ENCODE data around the gene NCOR1.
"Not testable (repeated sequence)": the region's sequence is repeated elsewhere in the genome, so short reads cannot be mapped to it uniquely, and the experiment has no call there.

The NCOR1 gene

DNA sequence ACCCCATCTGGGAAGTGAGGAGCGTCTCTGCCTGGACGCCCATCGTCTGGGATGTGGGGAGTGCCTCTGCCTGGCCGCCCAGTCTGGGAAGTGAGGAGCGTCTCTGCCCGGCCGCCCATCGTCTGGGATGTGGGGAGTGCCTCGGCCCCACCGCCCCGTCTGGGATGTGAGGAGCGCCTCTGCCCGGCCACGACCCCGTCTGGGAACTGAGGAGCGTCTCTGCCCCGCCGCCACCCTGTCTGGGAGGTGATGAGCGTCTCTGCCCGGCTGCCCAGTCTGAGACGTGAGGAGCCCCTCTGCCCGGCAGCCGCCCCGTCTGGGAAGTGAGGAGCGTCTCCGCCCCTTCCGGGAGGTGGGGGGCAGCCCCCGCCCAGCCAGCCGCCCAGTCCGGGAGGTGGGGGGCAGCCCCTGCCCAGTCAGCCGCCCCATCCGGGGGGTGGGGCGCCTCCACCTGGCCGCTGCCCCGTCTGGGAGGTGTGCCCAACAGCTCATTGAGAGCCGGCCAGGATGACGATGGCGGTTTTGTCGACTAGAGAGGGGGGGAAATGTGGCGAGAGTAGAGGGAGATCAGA, 69.9 kb downstream of the NCOR1 start:
- not testable (repeated sequence) for H2BK12ac ChIP-seq (ENCODE audit: low read length in 2 of 2); H3K14ac ChIP-seq (ENCODE audit: low read length in 2 of 2); H4K8ac ChIP-seq (ENCODE audit: low read length); H3K4me2 ChIP-seq (ENCODE audit: low read length, poor library complexity, severe bottlenecking); H3K4ac ChIP-seq (ENCODE audit: low read depth in 1 of 2, low read length in 2 of 2); H3K27ac ChIP-seq (ENCODE audit: low read length, poor library complexity, severe bottlenecking); H3K23ac ChIP-seq (ENCODE audit: low read length in 2 of 2); H3K4me1 ChIP-seq (ENCODE audit: control insufficient read depth, insufficient read depth, low read depth, low read length); H2BK15ac ChIP-seq (ENCODE audit: low read depth, poor library complexity, severe bottlenecking); H3K9ac ChIP-seq (ENCODE audit: low read length); H3K18ac ChIP-seq (ENCODE audit: low read depth in 1 of 2, low read length in 2 of 2); H3K9me3 ChIP-seq (ENCODE audit: control insufficient read depth, low read length); H3K4me3 ChIP-seq (ENCODE audit: insufficient read depth in 1 of 2, low read depth in 1 of 2, low read length in 2 of 2); H2AK5ac ChIP-seq (ENCODE audit: low read length, severe bottlenecking); H2BK120ac ChIP-seq (ENCODE audit: low read depth, low read length); DNase-seq; H4K91ac ChIP-seq (ENCODE audit: low read length); H2BK5ac ChIP-seq (ENCODE audit: low read depth, low read length, poor library complexity, severe bottlenecking); H2AFZ ChIP-seq (ENCODE audit: low read depth, low read length); H3K27me3 ChIP-seq (ENCODE audit: control insufficient read depth in 1 of 2, insufficient read depth in 1 of 2, low read length in 2 of 2)
- WGBS: 95% methylated on average over 32 of the region's 40 CpGs
- Histone ChIP-seq H3K79me1 (replicated peaks; ENCODE audit: low read length, poor library complexity, severe bottlenecking) (peaks cover 17% of the 10 kb centered on the region), H3K36me3 (ENCODE audit: control insufficient read depth in 1 of 2, insufficient read depth in 2 of 2, low read depth in 1 of 2, low read length in 2 of 2) (peaks cover 23 to 87% of the 10 kb centered on the region in 2 experiments)

DNA sequence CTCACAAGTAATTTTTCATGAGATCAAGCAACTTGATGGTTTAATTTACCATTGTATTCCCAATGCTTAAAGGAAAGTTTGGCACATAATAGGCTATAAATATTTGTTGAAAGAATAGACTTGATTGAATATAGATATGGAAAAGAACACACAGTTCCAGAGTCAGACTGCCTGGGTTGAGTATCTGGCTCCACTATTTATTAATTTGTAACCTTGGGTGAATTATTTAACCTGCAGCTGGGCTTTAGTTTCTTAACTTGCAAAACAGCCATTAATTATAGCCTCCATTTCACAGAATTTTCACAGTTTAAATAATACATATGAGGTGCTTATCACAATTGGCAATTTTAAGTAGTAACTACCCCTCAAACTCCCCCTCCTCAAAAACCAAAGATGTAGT, 73.6 kb downstream of the NCOR1 start:
- Histone ChIP-seq H3K4ac (ENCODE audit: low read depth in 1 of 2, low read length in 2 of 2) (no peak overlapping the region), H2BK5ac (ENCODE audit: low read depth, low read length, poor library complexity, severe bottlenecking) (no peak overlapping the region), H3K4me2 (ENCODE audit: low read length, poor library complexity, severe bottlenecking) (no peak overlapping the region), H3K27me3 (ENCODE audit: control insufficient read depth in 1 of 2, insufficient read depth in 1 of 2, low read length in 2 of 2) (no peaks in the 10 kb centered on the region), H4K8ac (ENCODE audit: low read length) (no peak overlapping the region), H2AFZ (ENCODE audit: low read depth, low read length) (no peak overlapping the region), H3K4me1 (ENCODE audit: control insufficient read depth, insufficient read depth, low read depth, low read length) (no peaks in the 10 kb centered on the region), H3K9me3 (ENCODE audit: control insufficient read depth, low read length) (no peaks in the 10 kb centered on the region), H2BK12ac (ENCODE audit: low read length in 2 of 2) (no peak overlapping the region), H2BK15ac (ENCODE audit: low read depth, poor library complexity, severe bottlenecking) (no peak overlapping the region), H3K27ac (ENCODE audit: low read length, poor library complexity, severe bottlenecking) (no peak overlapping the region), H3K36me3 (ENCODE audit: control insufficient read depth in 1 of 2, insufficient read depth in 2 of 2, low read depth in 1 of 2, low read length in 2 of 2) (peaks cover 24 to 88% of the 10 kb centered on the region in 2 experiments), H2BK120ac (ENCODE audit: low read depth, low read length) (no peak overlapping the region), H3K79me1 (replicated peaks; ENCODE audit: low read length, poor library complexity, severe bottlenecking) (peaks cover 16% of the 10 kb centered on the region), H3K14ac (ENCODE audit: low read length in 2 of 2) (no peak overlapping the region), H3K23ac (ENCODE audit: low read length in 2 of 2) (no peak overlapping the region), H3K18ac (ENCODE audit: low read depth in 1 of 2, low read length in 2 of 2) (no peak overlapping the region), H2AK5ac (ENCODE audit: low read length, severe bottlenecking) (no peak overlapping the region), H3K4me3 (ENCODE audit: insufficient read depth in 1 of 2, low read depth in 1 of 2, low read length in 2 of 2) (no peak overlapping the region), H3K9ac (ENCODE audit: low read length) (no peak overlapping the region), H4K91ac (ENCODE audit: low read length) (no peak overlapping the region)
- DNase-seq: no peak

DNA sequence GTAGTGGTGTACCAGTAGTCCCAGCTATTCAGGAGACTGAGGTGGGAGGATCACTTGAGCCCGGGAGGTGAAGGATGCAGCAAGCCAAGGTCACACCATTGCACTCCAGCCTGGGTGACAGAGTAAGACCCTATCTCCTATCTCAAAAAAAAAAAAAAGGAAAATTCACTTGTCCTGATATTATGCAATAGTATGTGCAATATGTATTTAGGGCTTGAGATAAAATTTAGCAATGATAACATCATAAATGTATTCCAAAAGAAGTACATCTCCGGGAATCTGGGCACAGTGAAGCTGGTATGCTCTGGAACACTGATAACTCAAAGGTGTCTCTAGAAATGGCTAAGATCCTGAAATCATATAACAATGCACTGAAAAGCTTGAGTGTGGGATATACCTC, 74.5 kb downstream of the NCOR1 start:
- Histone ChIP-seq H3K23ac (ENCODE audit: low read length in 2 of 2) (no peak overlapping the region), H3K9me3 (ENCODE audit: control insufficient read depth, low read length) (no peaks in the 10 kb centered on the region), H3K18ac (ENCODE audit: low read depth in 1 of 2, low read length in 2 of 2) (no peak overlapping the region), H4K8ac (ENCODE audit: low read length) (no peak overlapping the region), H3K14ac (ENCODE audit: low read length in 2 of 2) (no peak overlapping the region), H3K27me3 (ENCODE audit: control insufficient read depth in 1 of 2, insufficient read depth in 1 of 2, low read length in 2 of 2) (no peaks in the 10 kb centered on the region), H2AFZ (ENCODE audit: low read depth, low read length) (no peak overlapping the region), H3K4me2 (ENCODE audit: low read length, poor library complexity, severe bottlenecking) (no peak overlapping the region), H2BK120ac (ENCODE audit: low read depth, low read length) (no peak overlapping the region), H3K9ac (ENCODE audit: low read length) (no peak overlapping the region), H3K4me3 (ENCODE audit: insufficient read depth in 1 of 2, low read depth in 1 of 2, low read length in 2 of 2) (no peak overlapping the region), H3K36me3 (ENCODE audit: control insufficient read depth in 1 of 2, insufficient read depth in 2 of 2, low read depth in 1 of 2, low read length in 2 of 2) (peaks cover 29 to 89% of the 10 kb centered on the region in 2 experiments), H3K79me1 (replicated peaks; ENCODE audit: low read length, poor library complexity, severe bottlenecking) (peaks cover 20% of the 10 kb centered on the region), H2BK12ac (ENCODE audit: low read length in 2 of 2) (no peak overlapping the region), H3K4ac (ENCODE audit: low read depth in 1 of 2, low read length in 2 of 2) (no peak overlapping the region), H4K91ac (ENCODE audit: low read length) (no peak overlapping the region), H3K4me1 (ENCODE audit: control insufficient read depth, insufficient read depth, low read depth, low read length) (no peaks in the 10 kb centered on the region), H2BK5ac (ENCODE audit: low read depth, low read length, poor library complexity, severe bottlenecking) (no peak overlapping the region), H3K27ac (ENCODE audit: low read length, poor library complexity, severe bottlenecking) (no peak overlapping the region), H2AK5ac (ENCODE audit: low read length, severe bottlenecking) (no peak overlapping the region), H2BK15ac (ENCODE audit: low read depth, poor library complexity, severe bottlenecking) (no peak overlapping the region)
- DNase-seq: no peak
- WGBS: 100% methylated on average over 1 of the region's 2 CpGs

DNA sequence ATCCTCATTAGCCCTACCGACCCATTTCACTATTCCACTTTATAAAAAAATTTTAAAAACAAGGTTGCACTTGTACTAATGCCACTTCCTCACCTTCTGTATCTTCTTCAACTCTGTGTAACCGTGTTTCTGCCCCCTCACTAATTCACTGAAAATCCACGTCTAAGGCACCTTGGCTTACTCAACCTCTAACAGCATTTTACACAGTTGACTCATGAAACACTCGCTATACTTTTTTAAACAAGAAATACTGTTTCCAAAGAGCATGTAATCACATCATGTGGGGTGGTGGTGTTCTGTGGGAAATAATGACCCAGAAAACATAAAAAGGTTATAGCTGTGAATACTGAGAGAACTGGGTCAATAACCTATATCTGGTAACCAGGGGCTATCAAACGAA, 79.9 kb downstream of the NCOR1 start:
- Histone ChIP-seq H3K4ac (ENCODE audit: low read depth in 1 of 2, low read length in 2 of 2) (no peak overlapping the region), H2AK5ac (ENCODE audit: low read length, severe bottlenecking) (no peak overlapping the region), H2BK15ac (ENCODE audit: low read depth, poor library complexity, severe bottlenecking) (no peak overlapping the region), H3K4me2 (ENCODE audit: low read length, poor library complexity, severe bottlenecking) (no peak overlapping the region), H3K23ac (ENCODE audit: low read length in 2 of 2) (no peak overlapping the region), H3K36me3 (ENCODE audit: control insufficient read depth in 1 of 2, insufficient read depth in 2 of 2, low read depth in 1 of 2, low read length in 2 of 2) (peaks cover 20 to 85% of the 10 kb centered on the region in 2 experiments), H3K9ac (ENCODE audit: low read length) (no peak overlapping the region), H4K8ac (ENCODE audit: low read length) (no peak overlapping the region), H3K4me1 (ENCODE audit: control insufficient read depth, insufficient read depth, low read depth, low read length) (no peaks in the 10 kb centered on the region), H3K27me3 (ENCODE audit: control insufficient read depth in 1 of 2, insufficient read depth in 1 of 2, low read length in 2 of 2) (no peaks in the 10 kb centered on the region), H3K14ac (ENCODE audit: low read length in 2 of 2) (no peak overlapping the region), H2AFZ (ENCODE audit: low read depth, low read length) (no peak overlapping the region), H3K79me1 (replicated peaks; ENCODE audit: low read length, poor library complexity, severe bottlenecking) (peaks cover 26% of the 10 kb centered on the region), H3K27ac (ENCODE audit: low read length, poor library complexity, severe bottlenecking) (no peak overlapping the region), H4K91ac (ENCODE audit: low read length) (no peak overlapping the region), H3K4me3 (ENCODE audit: insufficient read depth in 1 of 2, low read depth in 1 of 2, low read length in 2 of 2) (no peak overlapping the region), H3K9me3 (ENCODE audit: control insufficient read depth, low read length) (no peaks in the 10 kb centered on the region), H3K18ac (ENCODE audit: low read depth in 1 of 2, low read length in 2 of 2) (no peak overlapping the region), H2BK5ac (ENCODE audit: low read depth, low read length, poor library complexity, severe bottlenecking) (no peak overlapping the region), H2BK12ac (ENCODE audit: low read length in 2 of 2) (no peak overlapping the region), H2BK120ac (ENCODE audit: low read depth, low read length) (no peak overlapping the region)
- peak; percentile 29 for DNase-seq
- WGBS: 80% methylated on average over 4 of the region's 5 CpGs

All from mesenchymal stem cell (in vitro differentiated cells and primary cell).